Left lung (tissue), 10 donors: Measurements from ENCODE around the gene ME3. TPM values are rescaled to one million over a fixed set of nuclear protein-coding genes. Genes with fewer than 3 reads are reported as not detected.

Experiments used
- ATAC-seq: fragments of 200-7000 bp; cut with Tn5 transposase; one replicate; pipeline ENCODE4 v1.9.1; 2020; ENCODE audit warnings: moderate library complexity
- DNase-seq, 4 donors: peaks; one replicate each; pipeline ENCODE4 v3.0.0-alpha.2; 2013 to 2020
- H3K27ac ChIP-seq, 2 donors: fragments of 200-600 bp; sonication (generic) in 1 of 2; one replicate each; pipeline versions ENCODE4 v1.5.0 to v1.8.0; 2020 to 2021
- H3K27me3 ChIP-seq, 2 donors: fragments of 200-600 bp; sonication (generic) in 1 of 2; one replicate each; pipeline versions ENCODE4 v1.5.0 to v1.8.0; 2020 to 2021
- H3K36me3 ChIP-seq, 2 donors: fragments of 200-600 bp; sonication (generic) in 1 of 2; one replicate each; pipeline versions ENCODE4 v1.5.0 to v1.8.0; 2020 to 2021
- H3K4me1 ChIP-seq, 2 donors: fragments of 200-600 bp; one replicate each; pipeline ENCODE4 v1.8.0; 2021
- H3K4me3 ChIP-seq, 2 donors: fragments of 200-600 bp; sonication (generic) in 1 of 2; one replicate each; pipeline versions ENCODE4 v1.5.0 to v1.8.0; 2020 to 2021; ENCODE audit warnings: mild to moderate bottlenecking in 1 of 2
- H3K9me3 ChIP-seq, 2 donors: fragments of 200-600 bp; sonication (generic) in 1 of 2; one replicate each; pipeline versions ENCODE4 v1.5.0 to v1.8.0; 2020 to 2021
- CTCF ChIP-seq, 2 donors: fragments of 200-600 bp; sonication (generic) in 1 of 2; IDR thresholded peaks; one replicate each; pipeline versions ENCODE4 v1.5.0 to v1.8.0; 2021; ENCODE audit warnings: antibody characterized with exemption in 2 of 2
- intact Hi-C, 2 donors: fragments of 100-400 bp; cut with DNase I; formaldehyde crosslinking; loops; one replicate each; pipeline versions ENCODE4 v1.11.2 to v1.14.2; 2022
- polyA plus RNA-seq, 6 donors: library from polyadenylated mRNA; unstranded; fragments of 120-200 nt; gene quantifications; one replicate each; pipeline ENCODE4 v1.2.1, GENCODE V29; 2013; ENCODE audit not compliant: insufficient read length in 6 of 6
- total RNA-seq, 2 donors: library from RNA; stranded (reverse); fragmentation: NEBNext Ultra II Directional; extraction: Animal tissue kit (Norgen Biotek cat#: 25700); gene quantifications; one replicate each; pipeline ENCODE4 v1.2.1, GENCODE V29; 2021
- donor health status: DM: no; HTN: yes; CAD: no.
- donor health status: DM: no; HTN: no; CAD: no.

The ME3 gene
- total and polyA plus RNA-seq, 8 donors: 21.6 to 44.6 (median 30.5) TPM

- Histone ChIP-seq H3K9me3 (no peaks in the 10 kb centered on the region), H3K27ac (no peak overlapping the region), H3K27me3 (no peaks in the 10 kb centered on the region), H3K4me3 (no peak overlapping the region), H3K4me1 (no peaks in the 10 kb centered on the region), H3K36me3 (no peaks in the 10 kb centered on the region)
- ATAC-seq (no peak), DNase-seq (no peak)
- intact Hi-C loops: no loop called here
- no peak for TF ChIP-seq CTCF (IDR thresholded peaks at IDR 0.05)
Observed at GRCh38 chr11:86490582-86490981, 181.8 kb downstream of the ME3 start.

GRCh38 chr11:86489442-86489841 lies 183.0 kb downstream of the ME3 start:
- intact Hi-C loops: no loop called here

GRCh38 chr11:86488553-86488952 lies 183.9 kb downstream of the ME3 start:
- Histone ChIP-seq H3K27me3 (no peaks in the 10 kb centered on the region), H3K36me3 (no peaks in the 10 kb centered on the region), H3K9me3 (no peaks in the 10 kb centered on the region), H3K4me3 (no peak overlapping the region), H3K4me1 (no peaks in the 10 kb centered on the region), H3K27ac (no peak overlapping the region)
- intact Hi-C loops: no loop called here
- DNase-seq (no peak), ATAC-seq (no peak)
- no peak for TF ChIP-seq CTCF (IDR thresholded peaks at IDR 0.05)

More at GRCh38 chr11:86489442-86489841, 183.0 kb downstream of the ME3 start:
- H3K36me3 ChIP-seq: no peaks in the 10 kb centered on the region
- no peaks in the 10 kb centered on the region for H3K4me1 ChIP-seq
- DNase-seq (no peak), ATAC-seq (no peak)
- no peaks in the 10 kb centered on the region for H3K27me3 ChIP-seq
- H3K9me3 ChIP-seq: no peaks in the 10 kb centered on the region
- no peak overlapping the region for H3K4me3 ChIP-seq
- no peak for TF ChIP-seq CTCF (IDR thresholded peaks at IDR 0.05)
- H3K27ac ChIP-seq: no peak overlapping the region

- no peak for ATAC-seq
- Histone ChIP-seq H3K4me3 (no peak overlapping the region), H3K27ac (no peak overlapping the region), H3K4me1 (no peaks in the 10 kb centered on the region), H3K36me3 (no peaks in the 10 kb centered on the region), H3K9me3 (no peaks in the 10 kb centered on the region), H3K27me3 (no peaks in the 10 kb centered on the region)
- DNase-seq: no peak
- intact Hi-C loops: no loop called here
- TF ChIP-seq CTCF (IDR thresholded peaks at IDR 0.05): no peak
Observed at GRCh38 chr11:86487671-86488070, 184.7 kb downstream of the ME3 start.

GRCh38 chr11:86486261-86487030 lies 186.0 kb downstream of the ME3 start:
- intact Hi-C loops: no loop called here
- ATAC-seq: peak; percentile 13
- Histone ChIP-seq H3K4me3 (no peak overlapping the region), H3K9me3 (no peaks in the 10 kb centered on the region), H3K27ac (no peak overlapping the region), H3K36me3 (no peaks in the 10 kb centered on the region), H3K4me1 (no peaks in the 10 kb centered on the region), H3K27me3 (no peaks in the 10 kb centered on the region)
- DNase-seq: peak in 2 of 4 donors; percentile 39 to 47
- no peak for TF ChIP-seq CTCF (IDR thresholded peaks at IDR 0.05)
